GM18511 (cell line): ENCODE results near the gene GPR173.

Experiments
- ATAC-seq: cut with Tn5 transposase; IDR thresholded peaks from one replicate; pipeline ENCODE4 v1.9.1; 2021; ENCODE audit warnings: mild to moderate bottlenecking, moderate library complexity; ENCODE audit not compliant: unreplicated experiment

Gene GPR173

GRCh38 chrX:53048169-53049126 lies at the start of gene GPR173:
GPR173 (plus strand) TSS chrX:53048789; CDS start chrX:53076622, 27,833 bp downstream.
- no peak for ATAC-seq

GRCh38 chrX:53000447-53001135 lies 48.0 kb upstream of the GPR173 start:
- ATAC-seq: no peak

GRCh38 chrX:53001958-53002357 lies 46.6 kb upstream of the GPR173 start:
- ATAC-seq: no peak

GRCh38 chrX:53003111-53003510 lies 45.5 kb upstream of the GPR173 start:
- no peak for ATAC-seq

GRCh38 chrX:53004038-53004437 lies 44.6 kb upstream of the GPR173 start:
- ATAC-seq: no peak

GRCh38 chrX:53004811-53005210 lies 43.8 kb upstream of the GPR173 start:
- no peak for ATAC-seq

GRCh38 chrX:53005327-53005726 lies 43.3 kb upstream of the GPR173 start:
- ATAC-seq: no peak

GRCh38 chrX:53009032-53009431 lies 39.6 kb upstream of the GPR173 start:
- no peak for ATAC-seq

GRCh38 chrX:53013291-53013690 lies 35.3 kb upstream of the GPR173 start:
- no peak for ATAC-seq

GRCh38 chrX:53018627-53019026 lies 30.0 kb upstream of the GPR173 start:
- ATAC-seq: no peak

GRCh38 chrX:53022381-53022780 lies 26.2 kb upstream of the GPR173 start:
- ATAC-seq: no peak

- no peak for ATAC-seq
Observed at GRCh38 chrX:53028678-53029077, 19.9 kb upstream of the GPR173 start.

GRCh38 chrX:53031380-53031779 lies 17.2 kb upstream of the GPR173 start:
- ATAC-seq: no peak

- ATAC-seq: no peak
Observed at GRCh38 chrX:53036149-53036548, 12.4 kb upstream of the GPR173 start.

- no peak for ATAC-seq
Observed at GRCh38 chrX:53039236-53039635, 9.4 kb upstream of the GPR173 start.

GRCh38 chrX:53044995-53045394 lies 3.6 kb upstream of the GPR173 start:
- no peak for ATAC-seq

GRCh38 chrX:53047228-53047627 lies 1.4 kb upstream of the GPR173 start:
- no peak for ATAC-seq

GRCh38 chrX:53049127-53049517 lies 533 bp downstream of the GPR173 start:
- no peak for ATAC-seq

- ATAC-seq: no peak
Observed at GRCh38 chrX:53050841-53051240, 2.3 kb downstream of the GPR173 start.

- ATAC-seq: no peak
Observed at GRCh38 chrX:53055244-53055849, 6.8 kb downstream of the GPR173 start.

- ATAC-seq: no peak
Observed at GRCh38 chrX:53056292-53056691, 7.7 kb downstream of the GPR173 start.

GRCh38 chrX:53065104-53065503 lies 16.5 kb downstream of the GPR173 start:
- ATAC-seq: no peak
